OCI-LY3 (cell line): ENCODE data around the gene CEMIP2.

ENCODE experiments used
- H2AFZ ChIP-seq: fragments of 200-600, 300-600 bp; shearing (Covaris generic); 2 replicates; pipeline ENCODE4 v1.6.0; 2014; ENCODE audit warnings: antibody characterized with exemption, low read depth, low read length
- H3K27ac ChIP-seq: fragments of 200-600, 300-600 bp; sonication (generic); 2 replicates; pipeline ENCODE4 v1.5.1; 2014; ENCODE audit warnings: mild to moderate bottlenecking, low read length, moderate library complexity, mixed read lengths
- H3K27me3 ChIP-seq: fragments of 200-600, 300-600 bp; sonication (generic); 2 replicates; pipeline ENCODE4 v1.6.1; 2014; ENCODE audit warnings: low read depth, low read length, mixed read lengths
- H3K36me3 ChIP-seq: fragments of 200-600, 300-600 bp; sonication (generic); replicated peaks from 2 replicates; pipeline ENCODE3; 2014; ENCODE audit warnings: low read depth, low read length, mixed read lengths
- H3K4me1 ChIP-seq: fragments of 300-600, 200-600 bp; sonication (generic); 2 replicates; pipeline ENCODE4 v1.6.1; 2014; ENCODE audit warnings: low read length, mixed read lengths
- H3K4me2 ChIP-seq: fragments of 200-600, 300-600 bp; sonication (generic); 2 replicates; pipeline ENCODE4 v1.6.1; 2014; ENCODE audit warnings: low read length, mixed read lengths
- H3K4me3 ChIP-seq: fragments of 300-600, 200-600 bp; sonication (generic); 2 replicates; pipeline ENCODE4 v1.5.1; 2014; ENCODE audit warnings: antibody characterized with exemption, mild to moderate bottlenecking, low read length, moderate library complexity
- H3K79me2 ChIP-seq: fragments of 300-600, 200-600 bp; shearing (Covaris generic); 2 replicates; pipeline ENCODE4 v1.6.1; 2014; ENCODE audit warnings: mild to moderate bottlenecking, low read length, mixed read lengths
- H3K9ac ChIP-seq: fragments of 300-600, 200-600 bp; shearing (Covaris generic); 2 replicates; pipeline ENCODE4 v1.6.0; 2014; ENCODE audit warnings: mild to moderate bottlenecking, low read length, moderate library complexity
- H3K9me3 ChIP-seq: fragments of 200-600, 300-600 bp; shearing (Covaris generic); 2 replicates; pipeline ENCODE4 v1.6.1; 2014; ENCODE audit warnings: low read length, mixed read lengths; ENCODE audit not compliant: insufficient read depth
- H4K20me1 ChIP-seq: fragments of 200-600, 300-600 bp; sonication (generic); 2 replicates; pipeline ENCODE4 v1.6.1; 2016; ENCODE audit warnings: low read length, mixed read lengths; ENCODE audit not compliant: insufficient read depth
- CTCF ChIP-seq: fragments of 200-600, 300-600 bp; sonication (generic); IDR thresholded peaks from 2 replicates; pipeline ENCODE4 v1.5.1; 2014; ENCODE audit warnings: antibody characterized with exemption, low read length, low read depth
- EZH2phosphoT487 ChIP-seq: fragments of 200-600 bp; shearing (Covaris generic); IDR thresholded peaks from 2 replicates; pipeline ENCODE4 v1.6.1; 2018; ENCODE audit warnings: antibody characterized with exemption, mixed run types, low read depth

CEMIP2 gene

GRCh38 chr9:71760901-71761300 is 7.4 kb downstream of the CEMIP2 start:
- Histone ChIP-seq H3K9ac (no peak overlapping the region), H3K4me3 (no peak overlapping the region), H4K20me1 (no peaks in the 10 kb centered on the region), H3K9me3 (no peaks in the 10 kb centered on the region), H3K27me3 (peaks cover 49% of the 10 kb centered on the region), H3K4me2 (no peak overlapping the region), H3K4me1 (no peaks in the 10 kb centered on the region), H3K27ac (no peak overlapping the region), H3K36me3 (no peaks in the 10 kb centered on the region), H3K79me2 (no peaks in the 10 kb centered on the region), H2AFZ (no peak overlapping the region)
- TF ChIP-seq CTCF (no peak), EZH2phosphoT487 (no peak)

GRCh38 chr9:71758785-71759184 is 9.5 kb downstream of the CEMIP2 start:
- peaks cover 31% of the 10 kb centered on the region for H3K27me3 ChIP-seq
- H3K9me3 ChIP-seq = no peaks in the 10 kb centered on the region
- no peaks in the 10 kb centered on the region for H3K36me3 ChIP-seq
- H2AFZ ChIP-seq = no peak overlapping the region
- no peak overlapping the region for H3K9ac ChIP-seq
- no peaks in the 10 kb centered on the region for H3K4me1 ChIP-seq
- no peak overlapping the region for H3K4me3 ChIP-seq
- H3K27ac ChIP-seq = no peak overlapping the region
- H3K4me2 ChIP-seq = no peak overlapping the region
- no peak for TF ChIP-seq CTCF
- no peak for TF ChIP-seq EZH2phosphoT487
- H3K79me2 ChIP-seq = no peaks in the 10 kb centered on the region
- H4K20me1 ChIP-seq = no peaks in the 10 kb centered on the region

GRCh38 chr9:71758277-71758676 is 10.0 kb downstream of the CEMIP2 start:
- Histone ChIP-seq H2AFZ (no peak overlapping the region), H3K36me3 (no peaks in the 10 kb centered on the region), H3K4me1 (no peaks in the 10 kb centered on the region), H3K4me2 (no peak overlapping the region), H3K9ac (no peak overlapping the region), H3K79me2 (no peaks in the 10 kb centered on the region), H3K27ac (no peak overlapping the region), H3K9me3 (no peaks in the 10 kb centered on the region), H3K4me3 (no peak overlapping the region), H3K27me3 (peaks cover 26% of the 10 kb centered on the region), H4K20me1 (no peaks in the 10 kb centered on the region)
- TF ChIP-seq EZH2phosphoT487 (no peak), CTCF (no peak)

GRCh38 chr9:71756753-71757152 is 11.6 kb downstream of the CEMIP2 start:
- H3K27me3 ChIP-seq = peaks cover 25% of the 10 kb centered on the region
- H3K4me1 ChIP-seq = no peaks in the 10 kb centered on the region
- no peak overlapping the region for H2AFZ ChIP-seq
- no peak overlapping the region for H3K4me2 ChIP-seq
- no peaks in the 10 kb centered on the region for H3K79me2 ChIP-seq
- TF ChIP-seq EZH2phosphoT487 = no peak
- TF ChIP-seq CTCF = no peak
- no peaks in the 10 kb centered on the region for H3K9me3 ChIP-seq
- no peaks in the 10 kb centered on the region for H4K20me1 ChIP-seq
- no peak overlapping the region for H3K9ac ChIP-seq
- H3K36me3 ChIP-seq = no peaks in the 10 kb centered on the region
- no peak overlapping the region for H3K27ac ChIP-seq
- H3K4me3 ChIP-seq = no peak overlapping the region
